HepG2 (cell line): ENCODE results near the gene PHTF2. TPM values are rescaled to one million over a fixed set of nuclear protein-coding genes. Genes with fewer than 3 reads are reported as not detected.
"Not testable (repeated sequence)": the region's sequence is repeated elsewhere in the genome, so short reads cannot be mapped to it uniquely, and the experiment has no call there.

Experiments
- ATAC-seq: fragments of 200-7000 bp; cut with Tn5 transposase; 3 replicates; pipeline ENCODE4 v1.9.1; 2020; ENCODE audit warnings: mild to moderate bottlenecking, moderate library complexity
- BruUV-seq: library from RNA; stranded (reverse); fragments of 400-500 nt; replicated peaks from 2 replicates; lab custom pipeline; 2021; lab: Mats Ljungman, UMichigan
- CTCF ChIA-PET: fragments of 300-600 bp; formaldehyde crosslinking; extraction: SDS; loops from one replicate; lab custom pipeline; 2021; ENCODE audit warnings: low total read pairs, inconsistent platforms, low intra/inter-chr PET ratio; lab: Yijun Ruan, JAX
- POLR2A ChIA-PET: fragments of 350-600 bp; sonication (Branson Sonifier 250); formaldehyde crosslinking; loops from one replicate; lab custom pipeline; 2020; ENCODE audit warnings: antibody characterized with exemption, inconsistent platforms; lab: Yijun Ruan, JAX
- DNase-seq: peaks from one replicate; pipeline ENCODE4 v3.0.0-alpha.2; 2015; ENCODE audit warnings: low spot score
- FAIRE-seq: peaks from 3 replicates; lab custom pipeline; 2011; peaks lifted over from hg19 to GRCh38; lab: Jason Lieb, UNC
- H2AFZ ChIP-seq: one replicate; pipeline ENCODE4 v1.6.1; 2011; ENCODE audit warnings: low read length, inconsistent platforms
- H3K27ac ChIP-seq: fragments of 300-600 bp; 3 replicates; pipeline ENCODE4 v1.8.0; 2011; ENCODE audit warnings: mixed run types, mild to moderate bottlenecking, mixed read lengths, low read length, inconsistent platforms; ENCODE audit not compliant: insufficient read depth; ENCODE audit errors: extremely low read length
- H3K27me3 ChIP-seq, 2 experiments: fragments of 200-600 bp in 1 of 2; 2 replicates in 1 of 2; 3 replicates in 1 of 2; pipeline versions ENCODE4 v1.6.0 to v1.8.0; 2011; ENCODE audit warnings: low read length in 2 of 2, mild to moderate bottlenecking in 2 of 2, moderate library complexity in 2 of 2, inconsistent platforms in 1 of 2; ENCODE audit not compliant: insufficient read depth in 2 of 2, control insufficient read depth in 1 of 2
- H3K36me3 ChIP-seq, 2 experiments: fragments of 200-600 bp in 1 of 2; replicated peaks in 1 of 2; 2 replicates in 1 of 2; 3 replicates in 1 of 2; pipeline versions ENCODE4 v1.5.1 to v1.8.0; 2011; ENCODE audit warnings: low read length in 2 of 2, inconsistent platforms in 1 of 2; ENCODE audit not compliant: insufficient read depth in 2 of 2, control insufficient read depth in 1 of 2
- H3K4me1 ChIP-seq: 2 replicates; pipeline ENCODE4 v1.5.1; 2012; ENCODE audit warnings: low read length, inconsistent platforms; ENCODE audit not compliant: insufficient read depth
- H3K4me2 ChIP-seq: 2 replicates; pipeline ENCODE4 v1.6.0; 2011; ENCODE audit warnings: low read depth, low read length, inconsistent platforms
- H3K4me3 ChIP-seq, 3 experiments: fragments of 200-600 bp in 1 of 3; sonication (generic), shearing (Covaris generic) in 1 of 3; replicated peaks in 1 of 3; 2 replicates each; pipeline ENCODE4 v1.5.1; 2011 to 2016; ENCODE audit warnings: low read length in 3 of 3, inconsistent platforms in 2 of 3, low read depth in 2 of 3, mild to moderate bottlenecking in 2 of 3, control low read depth in 1 of 3, mixed read lengths in 1 of 3; ENCODE audit not compliant: insufficient read depth in 1 of 3
- H3K79me2 ChIP-seq: one replicate; pipeline ENCODE4 v1.6.1; 2011; ENCODE audit warnings: low read length, inconsistent platforms; ENCODE audit not compliant: insufficient read depth
- H3K9ac ChIP-seq: 2 replicates; pipeline ENCODE4 v1.6.0; 2011; ENCODE audit warnings: mild to moderate bottlenecking, low read depth, low read length, inconsistent platforms; ENCODE audit not compliant: insufficient read depth
- H3K9me3 ChIP-seq: 2 replicates; pipeline ENCODE4 v1.5.1; 2012; ENCODE audit warnings: mild to moderate bottlenecking, low read length
- H4K20me1 ChIP-seq: 2 replicates; pipeline ENCODE4 v1.6.0; 2011; ENCODE audit warnings: inconsistent platforms, mild to moderate bottlenecking, low read length, moderate library complexity; ENCODE audit not compliant: insufficient read depth
- KDM1A ChIP-seq: IDR thresholded peaks from 2 replicates; pipeline ENCODE4 v1.6.1; 2016; ENCODE audit warnings: missing compliant biosample characterization
- NFE2L1 ChIP-seq: sonication (generic); formaldehyde crosslinking; IDR thresholded peaks from 2 replicates; pipeline ENCODE4 v1.4.0; 2020; ENCODE audit warnings: missing genetic modification reagents, mild to moderate bottlenecking, borderline replicate concordance
- PHF21A ChIP-seq: sonication (generic); formaldehyde crosslinking; IDR thresholded peaks from 2 replicates; pipeline ENCODE4 v1.5.0; 2020; ENCODE audit warnings: mild to moderate bottlenecking, missing genetic modification reagents
- SAP130 ChIP-seq: IDR thresholded peaks from 2 replicates; pipeline ENCODE4 v1.6.1; 2016; ENCODE audit warnings: low read depth
- ZBTB7A ChIP-seq: sonication (generic); formaldehyde crosslinking; IDR thresholded peaks from 2 replicates; pipeline ENCODE4 v1.8.0; 2022; ENCODE audit warnings: mild to moderate bottlenecking, missing genetic modification reagents
- ZNF564 ChIP-seq: sonication (generic); formaldehyde crosslinking; IDR thresholded peaks from 2 replicates; pipeline ENCODE4 v1.8.1; 2023; ENCODE audit warnings: mild to moderate bottlenecking, missing genetic modification reagents
- ZNF772 ChIP-seq: sonication (generic); formaldehyde crosslinking; IDR thresholded peaks from 2 replicates; pipeline ENCODE4 v1.5.0; 2020; ENCODE audit warnings: mild to moderate bottlenecking, missing genetic modification reagents
- WGBS: methylation state at CpG from one replicate; pipeline ENCODE4 v1.1.6; 2017; ENCODE audit warnings: low lambda C conversion rate; 5-methylcytosine and 5-hydroxymethylcytosine counted together
- in situ Hi-C: cut with HindIII; loops from 2 replicates; pipeline ENCODE4 v1.10.0; 2017; ENCODE audit warnings: low pct_unique_long_range_greater_than_20kb; ENCODE audit not compliant: extremely low pct_ligation_motif_present
- intact Hi-C: fragments of 100-400 bp; cut with micrococcal nuclease; formaldehyde crosslinking; loops from one replicate; pipeline ENCODE4 v1.10.0; 2022; ENCODE audit not compliant: unreplicated experiment
- polyA plus RNA-seq, 8 experiments: library from polyadenylated mRNA; depleted of rRNA in 3 of 8; stranded (reverse) in 7 of 8; unstranded in 1 of 8; fragments of >200 nt; fragmentation: Illumina TruSeq in 4 of 8; extraction: Trizol in 4 of 8; gene quantifications; 2 replicates each; pipeline versions ENCODE4 v1.2.1 to v1.2.3, GENCODE V29; 2011 to 2016; ENCODE audit warnings: low read depth in 4 of 8, missing spikeins in 1 of 8, mixed read lengths in 1 of 8; ENCODE audit not compliant: insufficient read depth in 1 of 8
- total RNA-seq, 5 experiments: library from RNA; depleted of rRNA; stranded (reverse); fragments of >200 nt; fragmentation: Illumina TruSeq; extraction: Trizol; gene quantifications; 2 replicates each; pipeline ENCODE4 v1.2.3, GENCODE V29; 2016; ENCODE audit warnings: low read depth in 1 of 5

The PHTF2 gene
- total and polyA plus RNA-seq, 2 of the 13 experiments (the other 11 are each of a cell fraction or from before 2014, with no cell fraction given), result 7.4 to 10.2 TPM

DNA sequence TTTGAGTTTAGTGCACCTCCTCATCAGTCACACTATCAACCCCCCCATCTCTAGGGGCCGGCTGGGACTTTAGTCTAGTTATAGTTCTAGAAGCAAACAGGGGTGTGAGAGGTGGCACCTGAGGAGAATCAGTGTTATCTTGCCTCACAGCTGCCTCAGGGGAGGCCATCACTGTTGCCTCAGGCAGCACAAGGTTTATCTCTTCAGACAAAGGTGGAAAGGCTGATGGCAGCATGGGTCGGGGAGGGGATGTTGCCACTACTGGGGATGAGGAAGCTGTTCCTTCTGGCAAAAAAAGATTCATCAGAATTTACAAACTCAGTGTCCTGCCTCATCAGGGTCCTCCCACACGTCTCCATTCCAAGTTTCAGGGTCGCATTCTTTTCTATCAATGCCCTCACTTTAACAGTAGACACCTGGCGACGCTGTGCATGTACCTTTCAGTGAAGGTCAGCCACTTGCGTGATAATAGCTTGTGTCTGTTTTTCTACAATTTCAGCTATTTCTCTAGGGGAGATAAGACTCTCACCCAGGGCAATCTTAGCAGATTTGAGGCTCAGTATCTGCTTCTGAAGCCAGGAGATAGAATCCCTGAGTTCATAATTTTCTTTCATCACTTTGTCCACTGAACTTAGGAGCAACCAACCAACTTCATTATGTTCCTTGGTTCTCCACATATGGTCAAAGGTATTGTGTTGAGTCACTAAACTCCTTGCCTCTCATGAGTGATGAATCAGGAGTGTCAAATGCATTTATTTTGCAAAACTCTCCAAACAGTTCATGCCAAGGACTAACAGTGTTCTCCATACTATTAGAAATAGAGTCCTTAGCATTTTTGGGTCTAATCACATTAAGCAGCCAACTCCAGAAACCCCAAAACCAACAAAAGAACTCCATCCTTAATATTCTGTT lies 75.1 kb downstream of the PHTF2 start:
- H3K4me2 ChIP-seq, ATAC-seq, H2AFZ ChIP-seq, intact Hi-C loops, FAIRE-seq, H3K27ac ChIP-seq, CTCF ChIA-PET, H3K36me3 ChIP-seq, H3K79me2 ChIP-seq, BruUV-seq, H3K4me3 ChIP-seq, in situ Hi-C loops, DNase-seq, H3K27me3 ChIP-seq, H3K9ac ChIP-seq, POLR2A ChIA-PET, H3K9me3 ChIP-seq, H4K20me1 ChIP-seq, H3K4me1 ChIP-seq: not testable (repeated sequence)
- 86% methylated on average over 7 of the region's 7 CpGs for WGBS

DNA sequence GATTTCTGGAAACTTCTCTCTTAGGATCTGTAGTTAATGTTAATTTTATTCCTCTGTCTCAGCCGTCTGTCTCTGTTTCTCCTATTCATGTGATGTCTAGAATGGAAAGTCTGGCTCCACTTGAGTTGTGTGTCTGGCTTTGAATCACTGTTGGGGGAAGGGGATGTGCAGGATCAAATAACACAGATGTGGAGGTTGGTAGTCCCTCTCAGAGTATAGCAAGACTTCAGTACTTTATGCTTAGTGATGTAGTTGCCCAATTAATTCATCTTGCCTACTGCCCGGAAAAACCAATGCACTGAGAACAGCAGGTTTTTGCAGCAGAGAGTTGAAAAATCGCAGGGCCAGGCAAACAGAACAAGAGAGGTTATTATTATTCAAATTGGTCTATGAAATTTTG lies 79.2 kb downstream of the PHTF2 start:
- DNase-seq (no peak), ATAC-seq (no peak), FAIRE-seq (no peak)
- peaks cover 10% of the 10 kb centered on the region for H3K4me1 ChIP-seq
- no peaks in the 10 kb centered on the region for H3K27me3 ChIP-seq
- H3K4me3 ChIP-seq, result no peak overlapping the region
- TF ChIP-seq SAP130 (CRISPR knock-in tag) (no peak), NFE2L1 (CRISPR knock-in tag) (no peak), ZNF564 (no peak), ZNF772 (CRISPR knock-in tag) (no peak), ZBTB7A (CRISPR knock-in tag) (no peak), KDM1A (CRISPR knock-in tag) (no peak), PHF21A (no peak)
- intact Hi-C loops, result no loop called here
- WGBS, result 95% methylated on average over 3 of the region's 3 CpGs
- H4K20me1 ChIP-seq, result no peaks in the 10 kb centered on the region
- H2AFZ ChIP-seq, result no peak overlapping the region
- H3K79me2 ChIP-seq, result no peaks in the 10 kb centered on the region
- H3K27ac ChIP-seq, result no peak overlapping the region
- no peaks in the 10 kb centered on the region for H3K9me3 ChIP-seq
- in situ Hi-C loops, result no loop called here
- no TSS peak for BruUV-seq
- POLR2A ChIA-PET, result no interaction called here
- no peaks in the 10 kb centered on the region for H3K36me3 ChIP-seq
- H3K9ac ChIP-seq, result no peak overlapping the region
- CTCF ChIA-PET, result no interaction called here
- no peak overlapping the region for H3K4me2 ChIP-seq
